ENCODE results near the gene NPC2. TPM values are rescaled to one million over a fixed set of nuclear protein-coding genes. Genes with fewer than 3 reads are reported as not detected.

Gene NPC2
- total RNA-seq, 1 donor from 2014 or later, result 524 TPM

GRCh38 chr14:74475678-74476077, 17.4 kb downstream of the NPC2 start:
- no peaks in the 10 kb centered on the region for H3K4me1 Mint-ChIP-seq (ENCODE audit: unreplicated experiment)
- no peak overlapping the region for H3K27ac Mint-ChIP-seq (ENCODE audit: unreplicated experiment)
- no peak for TF ChIP-seq CTCF (IDR thresholded peaks at IDR 0.05)
- DNase-seq (ENCODE audit: extremely low spot score, unreplicated experiment), result no peak
- no peaks in the 10 kb centered on the region for H3K9me3 Mint-ChIP-seq (ENCODE audit: unreplicated experiment)
- peaks cover 65% of the 10 kb centered on the region for H3K36me3 Mint-ChIP-seq (ENCODE audit: unreplicated experiment)
- no peak overlapping the region for H3K4me3 Mint-ChIP-seq (ENCODE audit: unreplicated experiment)
- no peaks in the 10 kb centered on the region for H3K27me3 Mint-ChIP-seq (ENCODE audit: unreplicated experiment)

DNA sequence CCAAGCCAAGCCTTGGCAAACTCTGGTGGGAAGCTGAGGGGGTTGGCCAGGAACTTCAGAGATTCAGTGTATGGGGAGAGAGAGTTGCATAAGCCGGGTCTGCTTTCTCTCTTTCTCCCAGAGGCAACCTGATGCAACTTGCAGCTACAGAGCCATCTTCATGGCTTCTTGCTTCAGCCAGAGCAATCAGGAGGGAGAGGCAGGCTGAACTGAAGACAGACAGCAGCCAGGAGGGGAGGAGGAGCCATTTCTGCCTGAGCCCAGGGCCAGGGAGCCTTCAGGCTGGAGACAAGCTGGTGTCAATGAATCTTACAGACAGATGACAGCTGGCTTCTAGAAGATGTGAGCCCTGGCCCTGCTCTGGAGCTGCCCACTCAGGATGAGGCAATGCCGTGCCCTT, 18.7 kb downstream of the NPC2 start:
- Mint-ChIP-seq H3K36me3 (ENCODE audit: unreplicated experiment) (peaks cover 57% of the 10 kb centered on the region), H3K4me3 (ENCODE audit: unreplicated experiment) (no peak overlapping the region), H3K27me3 (ENCODE audit: unreplicated experiment) (no peaks in the 10 kb centered on the region), H3K27ac (ENCODE audit: unreplicated experiment) (no peak overlapping the region), H3K9me3 (ENCODE audit: unreplicated experiment) (no peaks in the 10 kb centered on the region), H3K4me1 (ENCODE audit: unreplicated experiment) (no peaks in the 10 kb centered on the region)
- no peak for TF ChIP-seq CTCF (IDR thresholded peaks at IDR 0.05)
- DNase-seq (ENCODE audit: extremely low spot score, unreplicated experiment), result no peak

DNA sequence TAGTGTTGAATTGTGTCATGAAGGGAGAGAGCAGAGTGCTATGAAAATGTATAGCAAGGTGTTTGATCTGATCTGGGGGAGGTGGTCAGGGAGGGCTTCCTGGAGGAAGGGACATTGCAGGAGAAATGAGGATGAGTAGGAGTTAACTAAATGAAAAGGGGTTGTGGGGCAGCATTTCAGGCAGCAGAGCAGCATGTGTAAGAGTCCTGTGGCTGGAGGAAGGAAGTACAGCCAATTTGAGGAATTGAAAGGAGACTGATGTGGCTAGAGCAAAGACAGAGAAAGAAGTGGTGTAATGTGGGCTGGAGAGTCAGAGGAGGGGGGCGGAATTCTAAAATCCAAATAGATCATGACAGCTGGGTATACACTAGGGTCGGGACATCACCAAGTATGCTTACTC, 20.5 kb downstream of the NPC2 start:
- Mint-ChIP-seq H3K27ac (ENCODE audit: unreplicated experiment) (no peak overlapping the region), H3K9me3 (ENCODE audit: unreplicated experiment) (no peaks in the 10 kb centered on the region), H3K36me3 (ENCODE audit: unreplicated experiment) (peaks cover 59% of the 10 kb centered on the region)

GRCh38 chr14:74469548-74470518, 23.3 kb downstream of the NPC2 start:
- H3K4me1 Mint-ChIP-seq (ENCODE audit: unreplicated experiment), result no peaks in the 10 kb centered on the region
- no peak overlapping the region for H3K27ac Mint-ChIP-seq (ENCODE audit: unreplicated experiment)
- no peak overlapping the region for H3K4me3 Mint-ChIP-seq (ENCODE audit: unreplicated experiment)
- H3K27me3 Mint-ChIP-seq (ENCODE audit: unreplicated experiment), result no peaks in the 10 kb centered on the region
- DNase-seq (ENCODE audit: extremely low spot score, unreplicated experiment), result no peak
- H3K36me3 Mint-ChIP-seq (ENCODE audit: unreplicated experiment), result peaks cover 43% of the 10 kb centered on the region
- no peak for TF ChIP-seq CTCF (IDR thresholded peaks at IDR 0.05)
- no peaks in the 10 kb centered on the region for H3K9me3 Mint-ChIP-seq (ENCODE audit: unreplicated experiment)

More for the DNA sequence above, 20.5 kb downstream of the NPC2 start:
- DNase-seq (ENCODE audit: extremely low spot score, unreplicated experiment), result no peak
- Mint-ChIP-seq H3K4me1 (ENCODE audit: unreplicated experiment) (no peaks in the 10 kb centered on the region), H3K4me3 (ENCODE audit: unreplicated experiment) (no peak overlapping the region), H3K27me3 (ENCODE audit: unreplicated experiment) (no peaks in the 10 kb centered on the region)
- TF ChIP-seq CTCF (IDR thresholded peaks at IDR 0.05), result no peak

GRCh38 chr14:74468513-74468912, 24.6 kb downstream of the NPC2 start:
- no peaks in the 10 kb centered on the region for H3K27me3 Mint-ChIP-seq (ENCODE audit: unreplicated experiment)
- DNase-seq (ENCODE audit: extremely low spot score, unreplicated experiment), result no peak
- H3K9me3 Mint-ChIP-seq (ENCODE audit: unreplicated experiment), result no peaks in the 10 kb centered on the region
- H3K36me3 Mint-ChIP-seq (ENCODE audit: unreplicated experiment), result peaks cover 35% of the 10 kb centered on the region
- no peak for TF ChIP-seq CTCF (IDR thresholded peaks at IDR 0.05)
- H3K27ac Mint-ChIP-seq (ENCODE audit: unreplicated experiment), result no peak overlapping the region
- H3K4me3 Mint-ChIP-seq (ENCODE audit: unreplicated experiment), result no peak overlapping the region
- no peaks in the 10 kb centered on the region for H3K4me1 Mint-ChIP-seq (ENCODE audit: unreplicated experiment)
